H9 (cell line): ENCODE measurements around the gene GNG11. TPM values are rescaled to one million over a fixed set of nuclear protein-coding genes. Genes with fewer than 3 reads are reported as not detected.

Experiments used
- DNase-seq: peaks from one replicate; pipeline ENCODE4 v3.0.0-alpha.2; 2017
- H2AFZ ChIP-seq: one replicate; pipeline ENCODE4 v1.6.1; 2013; ENCODE audit warnings: mild to moderate bottlenecking, low read length, control low read depth, moderate library complexity
- H2AK5ac ChIP-seq: 2 replicates; pipeline ENCODE4 v1.6.1; 2013; ENCODE audit warnings: low read length, control low read depth, mixed read lengths; ENCODE audit not compliant: insufficient read length
- H2BK120ac ChIP-seq: one replicate; pipeline ENCODE4 v1.6.1; 2013; ENCODE audit warnings: low read depth, mild to moderate bottlenecking, low read length, control low read depth, inconsistent platforms; ENCODE audit not compliant: poor library complexity, severe bottlenecking
- H2BK12ac ChIP-seq: 2 replicates; pipeline ENCODE4 v1.6.1; 2013; ENCODE audit warnings: low read length, control low read depth, mixed read lengths, low read depth; ENCODE audit not compliant: insufficient read length
- H2BK15ac ChIP-seq: 2 replicates; pipeline ENCODE4 v1.6.1; 2013; ENCODE audit warnings: low read depth, low read length, control low read depth
- H2BK20ac ChIP-seq: one replicate; pipeline ENCODE4 v1.6.1; 2013; ENCODE audit warnings: low read depth, mild to moderate bottlenecking, low read length, control low read depth, inconsistent platforms; ENCODE audit not compliant: poor library complexity, severe bottlenecking
- H2BK5ac ChIP-seq: 2 replicates; pipeline ENCODE4 v1.6.1; 2013; ENCODE audit warnings: low read length, control low read depth, mixed read lengths; ENCODE audit not compliant: insufficient read length
- H3K14ac ChIP-seq: 2 replicates; pipeline ENCODE4 v1.6.1; 2013; ENCODE audit warnings: low read length, control low read depth; ENCODE audit not compliant: insufficient read depth
- H3K18ac ChIP-seq: 2 replicates; pipeline ENCODE4 v1.6.1; 2013; ENCODE audit warnings: low read depth, mild to moderate bottlenecking, mixed read lengths, low read length, control low read depth; ENCODE audit not compliant: insufficient read length
- H3K23ac ChIP-seq: 2 replicates; pipeline ENCODE4 v1.6.1; 2013; ENCODE audit warnings: low read length, control low read depth, mixed read lengths, low read depth; ENCODE audit not compliant: insufficient read length
- H3K23me2 ChIP-seq: 2 replicates; pipeline ENCODE4 v1.6.1; 2013; ENCODE audit warnings: low read depth, mild to moderate bottlenecking, mixed read lengths, low read length, control low read depth; ENCODE audit not compliant: insufficient read length, poor library complexity, severe bottlenecking
- H3K27ac ChIP-seq: 2 replicates; pipeline ENCODE4 v1.5.1; 2013; ENCODE audit warnings: low read length, control low read depth, mixed read lengths, low read depth; ENCODE audit not compliant: insufficient read length
- H3K27me3 ChIP-seq: 2 replicates; pipeline ENCODE4 v1.6.1; 2013; ENCODE audit warnings: low read length, control low read depth, inconsistent platforms; ENCODE audit not compliant: insufficient read depth
- H3K4ac ChIP-seq: 2 replicates; pipeline ENCODE4 v1.6.1; 2013; ENCODE audit warnings: low read depth, mild to moderate bottlenecking, control low read depth, inconsistent platforms, low read length, moderate library complexity
- H3K4me1 ChIP-seq: 2 replicates; pipeline ENCODE4 v1.6.1; 2013; ENCODE audit warnings: low read length, control low read depth, inconsistent platforms; ENCODE audit not compliant: insufficient read depth
- H3K4me2 ChIP-seq: 2 replicates; pipeline ENCODE4 v1.6.1; 2013; ENCODE audit warnings: low read length, control low read depth, mixed read lengths; ENCODE audit not compliant: insufficient read length, insufficient read depth
- H3K56ac ChIP-seq: 2 replicates; pipeline ENCODE4 v1.6.1; 2013; ENCODE audit warnings: low read depth, mild to moderate bottlenecking, mixed read lengths, low read length, control low read depth; ENCODE audit not compliant: insufficient read length
- H3K79me1 ChIP-seq: 2 replicates; pipeline ENCODE4 v1.6.1; 2013; ENCODE audit warnings: low read depth, mild to moderate bottlenecking, moderate library complexity, low read length, control low read depth, inconsistent platforms; ENCODE audit not compliant: insufficient read depth, poor library complexity, severe bottlenecking
- H3K79me2 ChIP-seq: 2 replicates; pipeline ENCODE4 v1.6.1; 2013; ENCODE audit warnings: low read length, control low read depth, inconsistent platforms; ENCODE audit not compliant: insufficient read depth
- H3K9ac ChIP-seq: 2 replicates; pipeline ENCODE4 v1.6.1; 2013; ENCODE audit warnings: low read length, control low read depth, mixed read lengths; ENCODE audit not compliant: insufficient read length; ENCODE audit errors: extremely low read depth
- H3K9me3 ChIP-seq: one replicate; pipeline ENCODE4 v1.6.1; 2013; ENCODE audit warnings: low read depth, low read length, inconsistent platforms; ENCODE audit not compliant: control insufficient read depth
- H3T11ph ChIP-seq: one replicate; pipeline ENCODE4 v1.6.1; 2013; ENCODE audit warnings: mild to moderate bottlenecking, low read length, control low read depth, inconsistent platforms
- H4K20me1 ChIP-seq: one replicate; pipeline ENCODE4 v1.6.1; 2013; ENCODE audit not compliant: control insufficient read depth, insufficient read length, insufficient read depth
- H4K5ac ChIP-seq: 2 replicates; pipeline ENCODE4 v1.6.1; 2013; ENCODE audit warnings: low read depth, mild to moderate bottlenecking, mixed read lengths, low read length, control low read depth; ENCODE audit not compliant: insufficient read length
- H4K8ac ChIP-seq: replicated peaks from 2 replicates; pipeline ENCODE4 v1.6.1; 2013; ENCODE audit warnings: low read length, control low read depth, mixed read lengths, low read depth; ENCODE audit not compliant: insufficient read length
- H4K91ac ChIP-seq: 2 replicates; pipeline ENCODE4 v1.6.1; 2013; ENCODE audit warnings: low read depth, mild to moderate bottlenecking, moderate library complexity, mixed read lengths, low read length, control low read depth; ENCODE audit not compliant: insufficient read length
- H3K27ac Mint-ChIP-seq, 3 experiments: 2 replicates in 2 of 3; 3 replicates in 1 of 3; pipeline ENCODE4 v1.8.0; 2020 to 2021; ENCODE audit warnings: mixed read lengths in 3 of 3, mild to moderate bottlenecking in 1 of 3, moderate library complexity in 1 of 3
- H3K27me3 Mint-ChIP-seq: 2 replicates; pipeline ENCODE4 v1.8.0; 2021; ENCODE audit warnings: low read depth, mild to moderate bottlenecking, moderate library complexity, mixed read lengths
- H3K36me3 Mint-ChIP-seq, 3 experiments: 2 replicates in 2 of 3; 3 replicates in 1 of 3; pipeline ENCODE4 v1.8.0; 2020 to 2021; ENCODE audit warnings: low read depth in 3 of 3, mixed read lengths in 3 of 3; ENCODE audit not compliant: insufficient read depth in 1 of 3
- H3K4me1 Mint-ChIP-seq, 2 experiments: 2 replicates each; pipeline ENCODE4 v1.8.0; 2020; ENCODE audit warnings: mixed read lengths in 2 of 2
- H3K4me3 Mint-ChIP-seq, 2 experiments: 2 replicates in 1 of 2; 3 replicates in 1 of 2; pipeline ENCODE4 v1.8.0; 2020 to 2021; ENCODE audit warnings: mild to moderate bottlenecking in 2 of 2, mixed read lengths in 2 of 2, moderate library complexity in 1 of 2
- H3K9me3 Mint-ChIP-seq, 2 experiments: 2 replicates in 1 of 2; 3 replicates in 1 of 2; pipeline ENCODE4 v1.8.0; 2020; ENCODE audit warnings: mild to moderate bottlenecking in 2 of 2, mixed read lengths in 2 of 2, moderate library complexity in 1 of 2
- CTCF ChIP-seq: fragments of 200-600 bp; sonication (generic); conservative IDR thresholded peaks from 3 replicates; pipeline ENCODE4 v1.8.0; 2021; ENCODE audit warnings: antibody characterized with exemption, mild to moderate bottlenecking
- total RNA-seq: library from RNA; stranded (reverse); gene quantifications from 2 replicates; pipeline ENCODE4 v1.2.1, GENCODE V29; 2021

GNG11 gene
- total RNA-seq, 1 experiment from 2014 or later = 0.68 TPM

GRCh38 chr7:93938293-93938692 is 16.8 kb downstream of the GNG11 start:
- no peaks in the 10 kb centered on the region for H3K4me1 Mint-ChIP-seq
- H4K5ac ChIP-seq = no peak overlapping the region
- H2BK20ac ChIP-seq = no peak overlapping the region
- H4K8ac ChIP-seq = no peak overlapping the region
- H2AK5ac ChIP-seq = no peak overlapping the region
- H2AFZ ChIP-seq = no peak overlapping the region
- H3K18ac ChIP-seq = no peak overlapping the region
- H2BK12ac ChIP-seq = no peak overlapping the region
- no peak for TF ChIP-seq CTCF
- H3K27ac ChIP-seq = no peak overlapping the region
- H3K27ac Mint-ChIP-seq = no peak overlapping the region
- peaks cover 2% of the 10 kb centered on the region; the same call in 1 of the 2 replicates for H3K27me3 Mint-ChIP-seq
- no peaks in the 10 kb centered on the region for H3K79me1 ChIP-seq
- H3K4me1 ChIP-seq = no peaks in the 10 kb centered on the region
- no peaks in the 10 kb centered on the region for H3K9me3 ChIP-seq
- H3K36me3 Mint-ChIP-seq = peaks cover 0 to 3% (median 0%) of the 10 kb centered on the region in 3 experiments; a peak in 1 of 7 replicates
- H2BK120ac ChIP-seq = no peak overlapping the region
- no peak overlapping the region for H2BK5ac ChIP-seq
- no peak overlapping the region for H3K14ac ChIP-seq
- H2BK15ac ChIP-seq = no peak overlapping the region
- no peaks in the 10 kb centered on the region for H3K23me2 ChIP-seq
- H3T11ph ChIP-seq = no peak overlapping the region
- no peak overlapping the region for H3K23ac ChIP-seq
- no peak overlapping the region for H3K4me3 Mint-ChIP-seq
- H3K4me2 ChIP-seq = no peak overlapping the region
- no peaks in the 10 kb centered on the region for H3K27me3 ChIP-seq
- H3K9me3 Mint-ChIP-seq = no peaks in the 10 kb centered on the region; a peak in 2 of 5 replicates
- H3K4ac ChIP-seq = no peak overlapping the region
- H3K56ac ChIP-seq = no peak overlapping the region
- DNase-seq = no peak
- H4K91ac ChIP-seq = no peak overlapping the region
- no peaks in the 10 kb centered on the region for H4K20me1 ChIP-seq
- no peak overlapping the region for H3K9ac ChIP-seq
- H3K79me2 ChIP-seq = no peaks in the 10 kb centered on the region
